Frontal cortex (tissue), 4 donors: ENCODE measurements around the gene FRMPD4. TPM values are rescaled to one million over a fixed set of nuclear protein-coding genes. Genes with fewer than 3 reads are reported as not detected.

Source experiments
- DNase-seq, 2 donors: peaks; one replicate each; pipeline ENCODE4 v3.0.0; 2012; ENCODE audit warnings: low spot score in 2 of 2
- FAIRE-seq: peaks from 2 replicates; lab custom pipeline; 2012; peaks lifted over from hg19 to GRCh38; lab: Jason Lieb, UNC
- total RNA-seq: library from RNA; depleted of rRNA; stranded (reverse); fragments of >200 nt; gene quantifications from one replicate; pipeline ENCODE4 v1.2.3, GENCODE V29; 2014
- donor health status: control.
- donor health status: control.
- donor health status: control.

The FRMPD4 gene
- total RNA-seq, 1 donor from 2014 or later, result 26.5 TPM

GRCh38 chrX:12278151-12278550 lies 139.9 kb downstream of the FRMPD4 start:
- no peak for FAIRE-seq
- no peak for DNase-seq

GRCh38 chrX:12282991-12283390 lies 144.7 kb downstream of the FRMPD4 start:
- no peak for DNase-seq

GRCh38 chrX:12292996-12293765 lies 154.9 kb downstream of the FRMPD4 start:
- FAIRE-seq (no peak), DNase-seq (no peak)

More at GRCh38 chrX:12282991-12283390, 144.7 kb downstream of the FRMPD4 start:
- FAIRE-seq, result no peak

GRCh38 chrX:12297353-12297752 lies 159.1 kb downstream of the FRMPD4 start:
- DNase-seq (no peak), FAIRE-seq (no peak)

- FAIRE-seq (no peak), DNase-seq (no peak)
Measured at GRCh38 chrX:12301288-12301687, 163.0 kb downstream of the FRMPD4 start.

- DNase-seq (no peak), FAIRE-seq (no peak)
Measured at GRCh38 chrX:12304261-12304660, 166.0 kb downstream of the FRMPD4 start.

GRCh38 chrX:12307961-12308360 lies 169.7 kb downstream of the FRMPD4 start:
- FAIRE-seq (no peak), DNase-seq (no peak)

- DNase-seq (no peak), FAIRE-seq (no peak)
Measured at GRCh38 chrX:12308420-12308819, 170.1 kb downstream of the FRMPD4 start.

GRCh38 chrX:12309040-12309743 lies 170.9 kb downstream of the FRMPD4 start:
- no peak for DNase-seq
- no peak for FAIRE-seq

GRCh38 chrX:12309744-12310076 lies 171.4 kb downstream of the FRMPD4 start:
- no peak for DNase-seq

GRCh38 chrX:12314651-12315050 lies 176.4 kb downstream of the FRMPD4 start:
- FAIRE-seq, result no peak

More at GRCh38 chrX:12309744-12310076, 171.4 kb downstream of the FRMPD4 start:
- no peak for FAIRE-seq

GRCh38 chrX:12315526-12315925 lies 177.3 kb downstream of the FRMPD4 start:
- FAIRE-seq (no peak), DNase-seq (no peak)

More at GRCh38 chrX:12314651-12315050, 176.4 kb downstream of the FRMPD4 start:
- no peak for DNase-seq

- no peak for DNase-seq
- no peak for FAIRE-seq
Measured at GRCh38 chrX:12319003-12319519, 180.8 kb downstream of the FRMPD4 start.

- DNase-seq (no peak), FAIRE-seq (no peak)
Measured at GRCh38 chrX:12319992-12320391, 181.7 kb downstream of the FRMPD4 start.

GRCh38 chrX:12322031-12322430 lies 183.8 kb downstream of the FRMPD4 start:
- DNase-seq, result no peak
- no peak for FAIRE-seq

GRCh38 chrX:12325171-12325570 lies 186.9 kb downstream of the FRMPD4 start:
- no peak for FAIRE-seq
- no peak for DNase-seq

GRCh38 chrX:12327836-12328235 lies 189.6 kb downstream of the FRMPD4 start:
- no peak for FAIRE-seq
- no peak for DNase-seq

- FAIRE-seq (no peak), DNase-seq (no peak)
Measured at GRCh38 chrX:12329476-12329875, 191.2 kb downstream of the FRMPD4 start.

GRCh38 chrX:12330841-12331240 lies 192.6 kb downstream of the FRMPD4 start:
- FAIRE-seq (no peak), DNase-seq (no peak)

GRCh38 chrX:12332786-12333347 lies 194.6 kb downstream of the FRMPD4 start:
- DNase-seq, result no peak
- no peak for FAIRE-seq

- DNase-seq (no peak), FAIRE-seq (no peak)
Measured at GRCh38 chrX:12339921-12340320, 201.6 kb downstream of the FRMPD4 start.
